Mesenchymal stem cell (in vitro differentiated cells and primary cell): Measurements from ENCODE around the gene MYL3.
A peak's percentile ranks its signal among the peaks of the same experiment; 100 is the strongest.
"Not testable (repeated sequence)": the region's sequence is repeated elsewhere in the genome, so short reads cannot be mapped to it uniquely, and the experiment has no call there.

Experiments used
- DNase-seq: peaks from one replicate; pipeline ENCODE4 v3.0.0-alpha.2; 2013
- H2AFZ ChIP-seq: one replicate; pipeline ENCODE4 v1.6.1; 2013; ENCODE audit warnings: low read depth, mild to moderate bottlenecking, control low read depth, inconsistent platforms, low read length, moderate library complexity
- H2AK5ac ChIP-seq: 2 replicates; pipeline ENCODE4 v1.6.1; 2013; ENCODE audit warnings: low read length, moderate library complexity, mild to moderate bottlenecking, inconsistent platforms; ENCODE audit not compliant: severe bottlenecking
- H2BK120ac ChIP-seq: one replicate; pipeline ENCODE4 v1.6.1; 2013; ENCODE audit warnings: low read depth, mild to moderate bottlenecking, inconsistent platforms, low read length, moderate library complexity
- H2BK12ac ChIP-seq, 2 experiments: one replicate each; pipeline ENCODE4 v1.6.1; 2013; ENCODE audit warnings: inconsistent platforms in 2 of 2, low read length in 2 of 2, mild to moderate bottlenecking in 2 of 2, moderate library complexity in 2 of 2, control low read depth in 1 of 2
- H2BK15ac ChIP-seq: one replicate; pipeline ENCODE4 v1.6.1; 2013; ENCODE audit warnings: mild to moderate bottlenecking, low read depth, inconsistent platforms; ENCODE audit not compliant: poor library complexity, severe bottlenecking
- H2BK5ac ChIP-seq: 2 replicates; pipeline ENCODE4 v1.6.1; 2013; ENCODE audit warnings: low read depth, mild to moderate bottlenecking, low read length, control low read depth, inconsistent platforms; ENCODE audit not compliant: poor library complexity, severe bottlenecking
- H3K14ac ChIP-seq, 2 experiments: one replicate each; pipeline ENCODE4 v1.6.1; 2013; ENCODE audit warnings: inconsistent platforms in 2 of 2, low read length in 2 of 2, control low read depth in 1 of 2, mild to moderate bottlenecking in 1 of 2, moderate library complexity in 1 of 2
- H3K18ac ChIP-seq, 2 experiments: one replicate each; pipeline ENCODE4 v1.6.1; 2013; ENCODE audit warnings: inconsistent platforms in 2 of 2, low read length in 2 of 2, control low read depth in 1 of 2, low read depth in 1 of 2, mild to moderate bottlenecking in 1 of 2
- H3K23ac ChIP-seq, 2 experiments: one replicate each; pipeline ENCODE4 v1.6.1; 2013; ENCODE audit warnings: inconsistent platforms in 2 of 2, low read length in 2 of 2, mild to moderate bottlenecking in 2 of 2, moderate library complexity in 2 of 2, control low read depth in 1 of 2
- H3K27ac ChIP-seq: 2 replicates; pipeline ENCODE4 v1.5.1; 2013; ENCODE audit warnings: mild to moderate bottlenecking, moderate library complexity, low read length, control low read depth, inconsistent platforms; ENCODE audit not compliant: poor library complexity, severe bottlenecking
- H3K27me3 ChIP-seq, 2 experiments: 2 replicates each; pipeline versions ENCODE4 v1.6.1 to v1.7.0; 2013; ENCODE audit warnings: low read length in 2 of 2, mild to moderate bottlenecking in 2 of 2, moderate library complexity in 2 of 2, control low read depth in 1 of 2, inconsistent platforms in 1 of 2; ENCODE audit not compliant: control insufficient read depth in 1 of 2, insufficient read depth in 1 of 2
- H3K36me3 ChIP-seq, 2 experiments: 2 replicates each; pipeline versions ENCODE4 v1.6.1 to v1.7.0; 2013; ENCODE audit warnings: low read length in 2 of 2, control low read depth in 1 of 2, inconsistent platforms in 1 of 2, low read depth in 1 of 2, mild to moderate bottlenecking in 1 of 2; ENCODE audit not compliant: insufficient read depth in 2 of 2, control insufficient read depth in 1 of 2
- H3K4ac ChIP-seq, 2 experiments: one replicate each; pipeline ENCODE4 v1.6.1; 2013; ENCODE audit warnings: inconsistent platforms in 2 of 2, low read length in 2 of 2, mild to moderate bottlenecking in 2 of 2, moderate library complexity in 2 of 2, control low read depth in 1 of 2, low read depth in 1 of 2
- H3K4me1 ChIP-seq: 2 replicates; pipeline ENCODE4 v1.6.1; 2013; ENCODE audit warnings: low read depth, low read length, control low read depth; ENCODE audit not compliant: control insufficient read depth, insufficient read depth
- H3K4me2 ChIP-seq: 2 replicates; pipeline ENCODE4 v1.6.1; 2013; ENCODE audit warnings: low read length, mild to moderate bottlenecking, inconsistent platforms; ENCODE audit not compliant: poor library complexity, severe bottlenecking
- H3K4me3 ChIP-seq, 2 experiments: 2 replicates each; pipeline versions ENCODE4 v1.5.1 to v1.7.0; 2013; ENCODE audit warnings: low read length in 2 of 2, mild to moderate bottlenecking in 2 of 2, control low read depth in 1 of 2, low read depth in 1 of 2; ENCODE audit not compliant: insufficient read depth in 1 of 2
- H3K79me1 ChIP-seq: replicated peaks from 2 replicates; pipeline ENCODE4 v1.6.1; 2013; ENCODE audit warnings: mild to moderate bottlenecking, control low read depth, low read length, inconsistent platforms; ENCODE audit not compliant: poor library complexity, severe bottlenecking
- H3K9ac ChIP-seq: 2 replicates; pipeline ENCODE4 v1.7.0; 2013; ENCODE audit warnings: mild to moderate bottlenecking, low read length, moderate library complexity
- H3K9me3 ChIP-seq: 2 replicates; pipeline ENCODE4 v1.7.0; 2013; ENCODE audit warnings: mild to moderate bottlenecking, low read length; ENCODE audit not compliant: control insufficient read depth
- H4K8ac ChIP-seq: one replicate; pipeline ENCODE4 v1.6.1; 2013; ENCODE audit warnings: inconsistent platforms, mild to moderate bottlenecking, low read length, moderate library complexity
- H4K91ac ChIP-seq: one replicate; pipeline ENCODE4 v1.6.1; 2013; ENCODE audit warnings: mild to moderate bottlenecking, low read length, inconsistent platforms
- WGBS: methylation state at CpG from one replicate; pipeline ENCODE4 v1.1.7; 2013; ENCODE audit warnings: mixed read lengths; 5-methylcytosine and 5-hydroxymethylcytosine counted together

Gene MYL3

GRCh38 chr3:46811615-46812236 is 51.5 kb downstream of the MYL3 start:
- 41% methylated on average over 10 of the region's 15 CpGs for WGBS
- Histone ChIP-seq H3K18ac (no peak overlapping the region), H3K14ac (no peak overlapping the region), H3K36me3 (no peaks in the 10 kb centered on the region), H3K79me1 (no peaks in the 10 kb centered on the region), H3K23ac (no peak overlapping the region), H3K27me3 (peaks cover 36 to 48% of the 10 kb centered on the region in 2 experiments), H4K8ac (no peak overlapping the region), H2BK120ac (no peak overlapping the region), H3K4me1 (peaks cover 9% of the 10 kb centered on the region), H3K9ac (no peak overlapping the region), H3K4me3 (no peak overlapping the region), H2BK15ac (no peak overlapping the region), H2BK12ac (no peak overlapping the region), H2BK5ac (no peak overlapping the region), H4K91ac (no peak overlapping the region), H3K4me2 (peak overlapping the region; percentile 80), H2AK5ac (no peak overlapping the region), H3K9me3 (peaks cover 17% of the 10 kb centered on the region), H2AFZ (no peak overlapping the region), H3K27ac (no peak overlapping the region), H3K4ac (no peak overlapping the region)
- no peak for DNase-seq

GRCh38 chr3:46808766-46809165 is 54.5 kb downstream of the MYL3 start:
- H3K4me2 ChIP-seq, H2AFZ ChIP-seq, H2BK120ac ChIP-seq, H3K4ac ChIP-seq, H2BK5ac ChIP-seq, H3K27ac ChIP-seq, H3K18ac ChIP-seq, H3K23ac ChIP-seq, H2BK12ac ChIP-seq, H3K4me1 ChIP-seq, H4K91ac ChIP-seq, H2BK15ac ChIP-seq, H3K36me3 ChIP-seq, H3K79me1 ChIP-seq, H2AK5ac ChIP-seq, H3K4me3 ChIP-seq, H3K9ac ChIP-seq, H4K8ac ChIP-seq, DNase-seq, H3K14ac ChIP-seq: not testable (repeated sequence)
- peaks cover 21% of the 10 kb centered on the region for H3K9me3 ChIP-seq
- H3K27me3 ChIP-seq = peaks cover 39 to 48% of the 10 kb centered on the region in 2 experiments
- WGBS = 70% methylated on average over 6 of the region's 6 CpGs
